22Rv1 (cell line): ENCODE measurements around the gene KLK1.

ENCODE experiments used
- CTCF ChIP-seq: fragments of 450-650 bp; IDR thresholded peaks from 2 replicates; pipeline ENCODE4 v1.5.1; 2017; ENCODE audit warnings: mild to moderate bottlenecking
- ZFX ChIP-seq: fragments of 450-650 bp; IDR thresholded peaks from 2 replicates; pipeline ENCODE4 v1.6.1; 2017; ENCODE audit warnings: antibody characterized with exemption, borderline replicate concordance

- no peak for TF ChIP-seq CTCF
- TF ChIP-seq ZFX = no peak
These were observed 46.3 kb downstream of the KLK1 start for GRCh38 chr19:50777261-50777660.
